Measurements from ENCODE around the gene ELP4.

GRCh38 chr11:31813391-31814175 is 304.0 kb downstream of the ELP4 start:
- TF ChIP-seq ZNF764 (CRISPR knock-in tag; IDR thresholded peaks at IDR 0.05; ENCODE audit: low read depth) (no peak), GTF2A2 (tag; IDR thresholded peaks at IDR 0.05) (no peak), ETV6 (IDR thresholded peaks at IDR 0.05; ENCODE audit: borderline replicate concordance in 1 of 2, low read depth in 2 of 2, low read length in 1 of 2) (no peak), ETV6 (CRISPR knock-in tag; IDR thresholded peaks at IDR 0.05; ENCODE audit: borderline replicate concordance) (no peak), SMARCB1 (IDR thresholded peaks at IDR 0.05; ENCODE audit: insufficient read length, low read depth) (no peak), SIN3A (IDR thresholded peaks at IDR 0.05; ENCODE audit: borderline replicate concordance in 2 of 2, control insufficient read depth in 1 of 2, low read depth in 2 of 2, low read length in 2 of 2) (no peak), KDM1A (IDR thresholded peaks at IDR 0.05) (no peak), HMG20A (CRISPR knock-in tag; conservative IDR thresholded peaks at IDR 0.05) (no peak), MLX (CRISPR knock-in tag; conservative IDR thresholded peaks at IDR 0.05) (no peak), ZNF311 (CRISPR knock-in tag; IDR thresholded peaks at IDR 0.05) (no peak), ZKSCAN8 (CRISPR knock-in tag; IDR thresholded peaks at IDR 0.05) (no peak), ZBTB49 (CRISPR knock-in tag; IDR thresholded peaks at IDR 0.05; ENCODE audit: borderline replicate concordance) (no peak)
- TF ChIP-seq, protein P1, sequence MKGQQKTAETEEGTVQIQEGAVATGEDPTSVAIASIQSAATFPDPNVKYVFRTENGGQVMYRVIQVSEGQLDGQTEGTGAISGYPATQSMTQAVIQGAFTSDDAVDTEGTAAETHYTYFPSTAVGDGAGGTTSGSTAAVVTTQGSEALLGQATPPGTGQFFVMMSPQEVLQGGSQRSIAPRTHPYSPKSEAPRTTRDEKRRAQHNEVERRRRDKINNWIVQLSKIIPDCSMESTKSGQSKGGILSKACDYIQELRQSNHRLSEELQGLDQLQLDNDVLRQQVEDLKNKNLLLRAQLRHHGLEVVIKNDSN (CRISPR knock-in tag; IDR thresholded peaks at IDR 0.05), result no peak
- TF ChIP-seq, protein P2, sequence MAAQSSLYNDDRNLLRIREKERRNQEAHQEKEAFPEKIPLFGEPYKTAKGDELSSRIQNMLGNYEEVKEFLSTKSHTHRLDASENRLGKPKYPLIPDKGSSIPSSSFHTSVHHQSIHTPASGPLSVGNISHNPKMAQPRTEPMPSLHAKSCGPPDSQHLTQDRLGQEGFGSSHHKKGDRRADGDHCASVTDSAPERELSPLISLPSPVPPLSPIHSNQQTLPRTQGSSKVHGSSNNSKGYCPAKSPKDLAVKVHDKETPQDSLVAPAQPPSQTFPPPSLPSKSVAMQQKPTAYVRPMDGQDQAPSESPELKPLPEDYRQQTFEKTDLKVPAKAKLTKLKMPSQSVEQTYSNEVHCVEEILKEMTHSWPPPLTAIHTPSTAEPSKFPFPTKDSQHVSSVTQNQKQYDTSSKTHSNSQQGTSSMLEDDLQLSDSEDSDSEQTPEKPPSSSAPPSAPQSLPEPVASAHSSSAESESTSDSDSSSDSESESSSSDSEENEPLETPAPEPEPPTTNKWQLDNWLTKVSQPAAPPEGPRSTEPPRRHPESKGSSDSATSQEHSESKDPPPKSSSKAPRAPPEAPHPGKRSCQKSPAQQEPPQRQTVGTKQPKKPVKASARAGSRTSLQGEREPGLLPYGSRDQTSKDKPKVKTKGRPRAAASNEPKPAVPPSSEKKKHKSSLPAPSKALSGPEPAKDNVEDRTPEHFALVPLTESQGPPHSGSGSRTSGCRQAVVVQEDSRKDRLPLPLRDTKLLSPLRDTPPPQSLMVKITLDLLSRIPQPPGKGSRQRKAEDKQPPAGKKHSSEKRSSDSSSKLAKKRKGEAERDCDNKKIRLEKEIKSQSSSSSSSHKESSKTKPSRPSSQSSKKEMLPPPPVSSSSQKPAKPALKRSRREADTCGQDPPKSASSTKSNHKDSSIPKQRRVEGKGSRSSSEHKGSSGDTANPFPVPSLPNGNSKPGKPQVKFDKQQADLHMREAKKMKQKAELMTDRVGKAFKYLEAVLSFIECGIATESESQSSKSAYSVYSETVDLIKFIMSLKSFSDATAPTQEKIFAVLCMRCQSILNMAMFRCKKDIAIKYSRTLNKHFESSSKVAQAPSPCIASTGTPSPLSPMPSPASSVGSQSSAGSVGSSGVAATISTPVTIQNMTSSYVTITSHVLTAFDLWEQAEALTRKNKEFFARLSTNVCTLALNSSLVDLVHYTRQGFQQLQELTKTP (IDR thresholded peaks at IDR 0.05; ENCODE audit: low read depth in 1 of 2, partially characterized antibody in 2 of 2), result no peak
- TF ChIP-seq, protein P3, sequence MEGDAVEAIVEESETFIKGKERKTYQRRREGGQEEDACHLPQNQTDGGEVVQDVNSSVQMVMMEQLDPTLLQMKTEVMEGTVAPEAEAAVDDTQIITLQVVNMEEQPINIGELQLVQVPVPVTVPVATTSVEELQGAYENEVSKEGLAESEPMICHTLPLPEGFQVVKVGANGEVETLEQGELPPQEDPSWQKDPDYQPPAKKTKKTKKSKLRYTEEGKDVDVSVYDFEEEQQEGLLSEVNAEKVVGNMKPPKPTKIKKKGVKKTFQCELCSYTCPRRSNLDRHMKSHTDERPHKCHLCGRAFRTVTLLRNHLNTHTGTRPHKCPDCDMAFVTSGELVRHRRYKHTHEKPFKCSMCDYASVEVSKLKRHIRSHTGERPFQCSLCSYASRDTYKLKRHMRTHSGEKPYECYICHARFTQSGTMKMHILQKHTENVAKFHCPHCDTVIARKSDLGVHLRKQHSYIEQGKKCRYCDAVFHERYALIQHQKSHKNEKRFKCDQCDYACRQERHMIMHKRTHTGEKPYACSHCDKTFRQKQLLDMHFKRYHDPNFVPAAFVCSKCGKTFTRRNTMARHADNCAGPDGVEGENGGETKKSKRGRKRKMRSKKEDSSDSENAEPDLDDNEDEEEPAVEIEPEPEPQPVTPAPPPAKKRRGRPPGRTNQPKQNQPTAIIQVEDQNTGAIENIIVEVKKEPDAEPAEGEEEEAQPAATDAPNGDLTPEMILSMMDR (IDR thresholded peaks at IDR 0.05 in 2 of 3, conservative IDR thresholded peaks at IDR 0.05 in 1 of 3; ENCODE audit: insufficient read depth in 2 of 3, low read depth in 1 of 3, low read length in 3 of 3), result no peak

All from K562 (cell line).